22Rv1 (cell line): ENCODE measurements around the gene GLOD5.

Experiments used
- H3K27ac ChIP-seq: fragments of 450-650 bp; 2 replicates; pipeline ENCODE4 v1.5.1; 2017
- ZFX ChIP-seq: fragments of 450-650 bp; IDR thresholded peaks from 2 replicates; pipeline ENCODE4 v1.6.1; 2017; ENCODE audit warnings: antibody characterized with exemption, borderline replicate concordance
- TF ChIP-seq, protein P1 (sequence below): fragments of 450-650 bp; IDR thresholded peaks from 2 replicates; pipeline ENCODE4 v1.5.1; 2017; ENCODE audit warnings: mild to moderate bottlenecking

The GLOD5 gene

DNA sequence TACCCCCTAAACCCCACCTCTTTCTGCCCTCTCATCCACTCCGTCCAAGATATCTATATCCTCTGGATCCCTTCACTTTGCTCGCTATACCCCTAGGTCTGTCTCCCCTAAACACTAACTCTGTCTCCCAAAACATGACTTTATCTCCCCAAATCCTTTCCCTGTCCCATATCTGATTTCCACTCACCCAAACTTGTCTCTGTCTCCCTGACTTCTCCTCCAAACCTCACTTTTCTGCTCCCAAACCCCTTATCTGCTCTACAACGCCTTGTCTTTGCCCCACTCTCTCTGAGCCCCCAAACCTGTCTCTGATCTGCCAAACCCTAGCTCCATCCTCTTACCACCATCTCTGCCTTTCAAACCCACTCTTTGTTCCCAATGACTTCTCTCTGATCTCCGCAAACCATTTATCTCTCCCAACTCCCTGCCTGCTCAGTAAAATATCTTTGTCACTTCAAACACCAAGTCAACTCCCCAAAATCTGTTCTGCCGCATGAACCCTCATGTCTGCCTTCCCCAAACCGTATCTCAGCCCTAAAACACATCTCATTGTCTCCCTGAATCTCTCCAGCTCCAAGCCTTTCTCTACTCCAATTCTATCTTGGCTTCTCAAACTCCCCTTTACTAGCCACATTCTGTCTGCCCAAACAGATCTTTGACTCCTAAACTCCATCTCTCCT lies 25.4 kb downstream of the GLOD5 start:
- TF ChIP-seq, protein P1, sequence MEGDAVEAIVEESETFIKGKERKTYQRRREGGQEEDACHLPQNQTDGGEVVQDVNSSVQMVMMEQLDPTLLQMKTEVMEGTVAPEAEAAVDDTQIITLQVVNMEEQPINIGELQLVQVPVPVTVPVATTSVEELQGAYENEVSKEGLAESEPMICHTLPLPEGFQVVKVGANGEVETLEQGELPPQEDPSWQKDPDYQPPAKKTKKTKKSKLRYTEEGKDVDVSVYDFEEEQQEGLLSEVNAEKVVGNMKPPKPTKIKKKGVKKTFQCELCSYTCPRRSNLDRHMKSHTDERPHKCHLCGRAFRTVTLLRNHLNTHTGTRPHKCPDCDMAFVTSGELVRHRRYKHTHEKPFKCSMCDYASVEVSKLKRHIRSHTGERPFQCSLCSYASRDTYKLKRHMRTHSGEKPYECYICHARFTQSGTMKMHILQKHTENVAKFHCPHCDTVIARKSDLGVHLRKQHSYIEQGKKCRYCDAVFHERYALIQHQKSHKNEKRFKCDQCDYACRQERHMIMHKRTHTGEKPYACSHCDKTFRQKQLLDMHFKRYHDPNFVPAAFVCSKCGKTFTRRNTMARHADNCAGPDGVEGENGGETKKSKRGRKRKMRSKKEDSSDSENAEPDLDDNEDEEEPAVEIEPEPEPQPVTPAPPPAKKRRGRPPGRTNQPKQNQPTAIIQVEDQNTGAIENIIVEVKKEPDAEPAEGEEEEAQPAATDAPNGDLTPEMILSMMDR, result no peak
- TF ChIP-seq ZFX, result no peak

DNA sequence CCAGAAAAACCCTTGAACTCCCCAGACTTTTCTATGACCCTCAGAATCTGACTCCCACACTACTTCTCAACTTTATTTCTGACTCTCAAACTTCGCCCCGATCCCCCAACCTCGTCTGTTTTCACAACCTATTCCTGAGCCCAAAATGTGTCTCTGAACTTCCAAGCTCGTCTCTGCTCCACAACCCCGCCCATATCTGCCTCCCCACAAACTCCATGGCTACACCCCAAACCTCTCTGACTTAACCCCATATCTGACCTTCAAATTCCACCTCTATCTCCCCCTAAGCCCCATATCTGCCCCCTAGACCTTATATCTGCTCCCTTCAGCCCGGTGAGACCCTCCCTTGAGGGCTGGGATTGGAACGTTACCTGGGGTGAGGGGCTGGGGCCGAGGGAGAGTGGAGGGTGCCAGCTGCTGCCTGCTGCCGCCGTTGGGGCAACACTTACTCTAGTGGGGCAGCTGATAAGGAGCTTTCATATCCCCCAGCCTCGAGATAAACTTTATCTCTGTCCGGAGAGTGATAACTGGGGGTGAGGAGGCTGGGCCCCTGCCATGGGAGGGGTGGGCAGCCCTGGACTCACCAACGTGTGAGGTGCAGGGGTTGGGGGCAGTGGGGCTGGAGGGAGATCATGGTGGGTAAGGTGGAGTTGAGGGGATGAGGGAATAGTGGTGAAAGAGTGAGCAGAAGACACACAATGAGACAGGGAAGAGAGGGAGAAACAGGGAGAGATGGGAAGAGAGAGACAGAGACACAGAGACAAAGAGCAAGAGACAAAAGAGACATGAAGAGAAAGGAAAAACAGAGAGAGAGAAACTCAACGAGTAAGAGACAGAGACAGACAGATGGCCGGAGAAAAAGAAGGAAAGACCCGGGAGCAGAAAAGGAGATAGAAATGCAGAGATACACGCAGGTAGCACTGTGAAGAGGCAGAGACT lies 26.2 kb downstream of the GLOD5 start:
- TF ChIP-seq, protein P1, result no peak
- no peak for TF ChIP-seq ZFX
- H3K27ac ChIP-seq, result no peak overlapping the region

More for the DNA sequence above, 25.4 kb downstream of the GLOD5 start:
- H3K27ac ChIP-seq, result no peak overlapping the region

DNA sequence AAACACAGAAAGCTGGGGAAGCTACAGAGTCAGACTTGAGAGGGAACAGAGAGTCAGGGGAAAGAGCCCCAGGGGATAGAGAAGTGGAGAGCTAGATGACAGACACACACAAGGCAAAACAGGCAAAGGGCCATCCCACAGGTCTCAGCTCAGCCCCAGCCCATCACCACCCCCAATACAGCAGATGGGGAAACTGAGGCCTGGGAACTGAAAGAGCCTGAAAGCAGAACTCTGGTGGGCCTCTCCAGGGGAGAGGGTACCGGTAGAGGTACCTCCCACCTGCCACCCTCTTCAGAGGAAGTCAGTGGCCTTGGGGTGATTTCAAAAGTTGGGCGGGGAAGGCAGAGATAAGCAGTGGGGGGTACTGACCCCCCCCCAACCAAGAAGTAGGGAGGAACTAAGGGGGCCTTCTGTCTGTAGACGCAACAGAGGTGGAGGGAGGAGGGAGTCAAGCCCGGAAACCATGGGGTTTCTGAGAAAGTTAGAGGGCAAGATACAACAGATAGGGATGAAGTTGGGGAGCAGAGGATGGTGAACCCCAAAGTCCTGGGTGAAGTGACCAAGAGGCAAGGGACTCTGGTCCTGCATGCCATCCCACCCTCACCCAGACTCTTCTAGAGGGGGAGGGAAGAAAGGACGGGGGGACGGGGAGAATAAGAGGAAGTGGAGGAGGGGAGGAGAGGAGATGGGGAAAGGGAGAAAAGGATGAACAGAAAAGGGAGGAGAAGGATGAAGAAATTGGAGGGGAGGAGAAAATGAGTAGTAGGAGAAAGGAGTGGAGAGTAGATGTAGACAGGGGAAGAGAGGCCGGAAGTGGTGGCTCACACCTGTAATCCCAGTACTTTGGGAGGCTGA lies 28.0 kb downstream of the GLOD5 start:
- TF ChIP-seq, protein P1, result no peak
- no peak for TF ChIP-seq ZFX
- H3K27ac ChIP-seq, result no peak overlapping the region

DNA sequence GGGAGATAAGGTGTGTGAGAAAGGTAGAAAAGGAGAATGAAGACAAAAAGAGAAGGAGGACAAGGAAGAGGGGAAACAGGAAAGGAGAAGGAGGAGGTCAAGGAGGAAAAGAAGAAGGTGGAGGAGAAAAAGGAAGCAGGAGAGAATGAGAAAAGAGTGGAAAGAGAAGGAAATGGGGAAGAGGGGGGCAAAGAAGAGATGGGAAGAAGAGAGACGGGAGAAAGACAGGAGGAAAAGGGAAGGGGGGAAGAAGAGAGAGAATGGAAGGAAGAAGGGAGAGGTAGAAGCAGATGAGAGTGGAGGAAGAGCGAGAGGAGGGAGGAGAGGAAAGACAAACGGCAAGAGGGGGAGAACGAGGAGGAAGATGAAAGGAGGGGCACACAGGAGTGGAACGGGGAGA lies 28.9 kb downstream of the GLOD5 start:
- TF ChIP-seq, protein P1, result no peak
- no peak for TF ChIP-seq ZFX
- H3K27ac ChIP-seq, result no peak overlapping the region

DNA sequence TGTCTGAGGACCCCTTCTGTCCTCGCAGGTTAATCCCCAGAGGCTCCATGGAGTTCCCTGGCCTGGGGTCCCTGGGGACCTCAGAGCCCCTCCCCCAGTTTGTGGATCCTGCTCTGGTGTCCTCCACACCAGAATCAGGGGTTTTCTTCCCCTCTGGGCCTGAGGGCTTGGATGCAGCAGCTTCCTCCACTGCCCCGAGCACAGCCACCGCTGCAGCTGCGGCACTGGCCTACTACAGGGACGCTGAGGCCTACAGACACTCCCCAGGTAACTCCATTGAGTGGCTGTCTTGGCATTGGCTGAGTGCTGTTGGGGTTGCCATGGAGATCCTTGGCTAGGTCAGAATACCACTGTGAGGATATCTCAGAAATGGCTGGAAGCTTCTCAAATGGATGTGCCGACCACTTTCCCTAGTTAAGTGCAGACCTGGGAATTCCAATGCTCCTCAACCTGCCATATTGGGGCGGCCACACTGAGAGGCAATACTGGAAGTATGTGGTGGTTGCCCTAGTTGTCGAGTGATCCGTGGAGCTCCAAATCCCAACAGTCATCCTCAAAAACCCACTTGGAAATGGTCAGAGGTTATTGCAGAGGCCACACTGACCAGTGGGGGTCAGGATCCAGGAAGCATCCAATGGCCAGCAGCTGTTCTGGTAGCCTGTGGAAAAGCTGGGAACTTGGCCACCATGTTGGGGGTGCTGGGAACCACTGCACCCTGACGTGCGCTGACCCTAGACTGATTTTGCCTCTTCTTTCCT lies 29.7 kb downstream of the GLOD5 start:
- TF ChIP-seq, protein P1, result no peak
- no peak for TF ChIP-seq ZFX
- no peak overlapping the region for H3K27ac ChIP-seq

DNA sequence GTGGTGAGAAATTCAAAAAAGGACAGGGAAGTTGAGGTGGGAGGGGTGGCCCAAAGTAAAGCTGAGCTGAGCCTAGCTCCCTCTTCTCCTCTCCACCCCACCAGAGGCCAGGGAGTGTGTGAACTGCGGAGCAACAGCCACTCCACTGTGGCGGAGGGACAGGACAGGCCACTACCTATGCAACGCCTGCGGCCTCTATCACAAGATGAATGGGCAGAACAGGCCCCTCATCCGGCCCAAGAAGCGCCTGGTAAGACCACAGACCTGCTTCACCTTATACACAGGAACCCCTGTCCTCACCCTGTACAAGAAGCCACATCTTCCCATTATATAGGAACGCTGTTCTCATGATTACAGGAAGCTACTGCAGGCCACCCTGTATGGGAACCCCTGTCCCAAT lies 30.7 kb downstream of the GLOD5 start:
- TF ChIP-seq ZFX, result no peak
- no peak overlapping the region for H3K27ac ChIP-seq

DNA sequence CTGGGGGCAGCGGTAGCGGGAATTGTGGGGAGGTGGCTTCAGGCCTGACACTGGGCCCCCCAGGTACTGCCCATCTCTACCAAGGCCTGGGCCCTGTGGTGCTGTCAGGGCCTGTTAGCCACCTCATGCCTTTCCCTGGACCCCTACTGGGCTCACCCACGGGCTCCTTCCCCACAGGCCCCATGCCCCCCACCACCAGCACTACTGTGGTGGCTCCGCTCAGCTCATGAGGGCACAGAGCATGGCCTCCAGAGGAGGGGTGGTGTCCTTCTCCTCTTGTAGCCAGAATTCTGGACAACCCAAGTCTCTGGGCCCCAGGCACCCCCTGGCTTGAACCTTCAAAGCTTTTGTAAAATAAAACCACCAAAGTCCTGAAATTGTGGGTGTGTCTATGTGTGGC lies 32.4 kb downstream of the GLOD5 start:
- TF ChIP-seq, protein P1, result no peak
- no peak for TF ChIP-seq ZFX
- H3K27ac ChIP-seq, result no peak overlapping the region
